K562 (cell line): ENCODE results near the gene EXOC3L2. TPM values are rescaled to one million over a fixed set of nuclear protein-coding genes. Genes with fewer than 3 reads are reported as not detected.

Experiments
- ATAC-seq: fragments of 200-7000 bp; cut with Tn5 transposase; 3 replicates; pipeline ENCODE4 v1.9.1; 2020; ENCODE audit warnings: moderate library complexity
- BruUV-seq: library from RNA; stranded (reverse); fragments of 400-500 nt; replicated peaks from 2 replicates; lab custom pipeline; 2021; lab: Mats Ljungman, UMichigan
- CTCF ChIA-PET: fragments of 300-600 bp; formaldehyde crosslinking; extraction: SDS; loops from one replicate; lab custom pipeline; 2021; ENCODE audit warnings: low intra/inter-chr PET ratio; lab: Yijun Ruan, JAX
- POLR2A ChIA-PET: fragments of 300-600, 350-650 bp; sonication (Branson Sonifier 250); formaldehyde crosslinking; extraction: SDS; loops from one replicate; lab custom pipeline; 2021; ENCODE audit warnings: antibody characterized with exemption, inconsistent platforms; lab: Yijun Ruan, JAX
- DNase-seq, 4 experiments: peaks; one replicate each; pipeline versions ENCODE4 v3.0.0 to v3.0.0-alpha.2; 2011 to 2018; ENCODE audit warnings: low spot score in 3 of 4, mixed read lengths in 3 of 4; ENCODE audit errors: extremely low read depth in 1 of 4
- FAIRE-seq: peaks from 2 replicates; lab custom pipeline; 2011; peaks lifted over from hg19 to GRCh38; lab: Jason Lieb, UNC
- H2AFZ ChIP-seq: 2 replicates; pipeline ENCODE4 v1.6.0; 2011; ENCODE audit warnings: low read depth, low read length, control low read depth, inconsistent platforms
- H3K27ac ChIP-seq: fragments of 200-600 bp; 3 replicates; pipeline ENCODE4 v1.8.0; 2011; ENCODE audit warnings: low read depth, mild to moderate bottlenecking, control low read depth, inconsistent platforms, low read length, moderate library complexity, mixed read lengths; ENCODE audit errors: extremely low read depth
- H3K27me3 ChIP-seq, 2 experiments: fragments of 300-600 bp in 1 of 2; 2 replicates in 1 of 2; 3 replicates in 1 of 2; pipeline versions ENCODE4 v1.6.0 to v1.8.0; 2011; ENCODE audit warnings: inconsistent platforms in 2 of 2, low read length in 2 of 2, mild to moderate bottlenecking in 1 of 2, mixed read lengths in 1 of 2, moderate library complexity in 1 of 2; ENCODE audit not compliant: control insufficient read depth in 2 of 2, insufficient read depth in 2 of 2
- H3K36me3 ChIP-seq: fragments of 300-600 bp; 3 replicates; pipeline ENCODE4 v1.8.0; 2011; ENCODE audit warnings: mild to moderate bottlenecking, low read length, inconsistent platforms; ENCODE audit not compliant: control insufficient read depth, insufficient read depth
- H3K4me1 ChIP-seq, 2 experiments: fragments of 200-600 bp in 1 of 2; replicated peaks in 1 of 2; 2 replicates in 1 of 2; 3 replicates in 1 of 2; pipeline versions ENCODE4 v1.5.1 to v1.8.0; 2011; ENCODE audit warnings: inconsistent platforms in 2 of 2, low read length in 2 of 2, mild to moderate bottlenecking in 1 of 2, mixed read lengths in 1 of 2, moderate library complexity in 1 of 2; ENCODE audit not compliant: control insufficient read depth in 2 of 2, insufficient read depth in 2 of 2
- H3K4me2 ChIP-seq: 2 replicates; pipeline ENCODE4 v1.6.1; 2011; ENCODE audit warnings: low read length, control low read depth, inconsistent platforms, mixed read lengths; ENCODE audit not compliant: insufficient read depth
- H3K4me3 ChIP-seq: fragments of 200-600 bp; sonication (generic), shearing (Covaris generic); 2 replicates; pipeline ENCODE4 v1.5.1; 2016; ENCODE audit warnings: control low read depth, inconsistent platforms
- H3K79me2 ChIP-seq: fragments of 200-600 bp; 3 replicates; pipeline ENCODE4 v1.8.0; 2011; ENCODE audit warnings: low read length, inconsistent platforms; ENCODE audit not compliant: control insufficient read depth, insufficient read depth
- H3K9ac ChIP-seq, 2 experiments: 2 replicates each; pipeline versions ENCODE4 v1.6.0 to v1.6.1; 2011; ENCODE audit warnings: low read depth in 2 of 2, low read length in 2 of 2, control low read depth in 1 of 2, inconsistent platforms in 1 of 2, mild to moderate bottlenecking in 1 of 2, mixed read lengths in 1 of 2; ENCODE audit not compliant: insufficient read depth in 1 of 2
- H3K9me1 ChIP-seq: one replicate; pipeline ENCODE4 v1.6.0; 2011; ENCODE audit warnings: inconsistent platforms, mild to moderate bottlenecking, low read length, moderate library complexity; ENCODE audit not compliant: control insufficient read depth, insufficient read depth
- H3K9me3 ChIP-seq: replicated peaks from 2 replicates; pipeline ENCODE4 v1.5.1; 2011; ENCODE audit warnings: low read depth, low read length, inconsistent platforms; ENCODE audit not compliant: control insufficient read depth, insufficient read depth
- H4K20me1 ChIP-seq: replicated peaks from 2 replicates; pipeline ENCODE4 v1.6.1; 2011; ENCODE audit warnings: low read length, inconsistent platforms, mixed read lengths; ENCODE audit not compliant: control insufficient read depth, insufficient read depth
- ATF1 ChIP-seq, 2 experiments: fragments of 450-650 bp in 1 of 2; IDR thresholded peaks; 2 replicates each; pipeline ENCODE4 v1.6.1; 2016; ENCODE audit warnings: missing compliant biosample characterization in 1 of 2, missing genetic modification characterization in 1 of 2
- CBFB ChIP-seq: sonication (generic); formaldehyde crosslinking; IDR thresholded peaks from 2 replicates; pipeline ENCODE4 v1.4.0; 2020; ENCODE audit warnings: mild to moderate bottlenecking, missing genetic modification reagents
- CBX3 ChIP-seq, 2 experiments: IDR thresholded peaks; 1 replicate in 1 of 2; 2 replicates in 1 of 2; pipeline ENCODE4 v1.6.1; 2012; ENCODE audit warnings: inconsistent platforms in 2 of 2, low read length in 2 of 2, borderline replicate concordance in 1 of 2, control low read depth in 1 of 2
- CHCHD3 ChIP-seq: fragments of 250-450 bp; sonication (Bioruptor Pico); IDR thresholded peaks from 2 replicates; pipeline ENCODE4 v2.1.2; 2022; ENCODE audit warnings: mild to moderate bottlenecking
- CTBP1 ChIP-seq: fragments of 450-650 bp; IDR thresholded peaks from 2 replicates; pipeline ENCODE4 v1.6.1; 2016; ENCODE audit warnings: borderline replicate concordance
- DDX20 ChIP-seq: fragments of 450-650 bp; IDR thresholded peaks from 2 replicates; pipeline ENCODE4 v1.6.1; 2016; ENCODE audit warnings: missing genetic modification characterization, low read depth, mild to moderate bottlenecking, missing compliant biosample characterization, moderate library complexity
- E2F4 ChIP-seq: sonication (generic); formaldehyde crosslinking; IDR thresholded peaks from 2 replicates; pipeline ENCODE4 v1.8.0; 2022; ENCODE audit warnings: mild to moderate bottlenecking, low read depth, missing genetic modification reagents
- ELF2 ChIP-seq: fragments of 250-450 bp; sonication (Bioruptor Pico); IDR thresholded peaks from 2 replicates; pipeline ENCODE4 v1.5.0; 2021; ENCODE audit warnings: mild to moderate bottlenecking
- HMG20B ChIP-seq: fragments of 250-450 bp; sonication (Bioruptor Pico); IDR thresholded peaks from 2 replicates; pipeline ENCODE4 v1.5.0; 2021; ENCODE audit warnings: mild to moderate bottlenecking
- HMGN3 ChIP-seq: IDR thresholded peaks from 2 replicates; pipeline ENCODE4 v1.6.1; 2011; ENCODE audit warnings: borderline replicate concordance, low read depth, mild to moderate bottlenecking, mixed read lengths, low read length; ENCODE audit not compliant: insufficient read length; ENCODE audit errors: extremely low read depth
- HSF4 ChIP-seq: fragments of 250-450 bp; sonication (Bioruptor Pico); IDR thresholded peaks from 2 replicates; pipeline ENCODE4 v2.1.2; 2022; ENCODE audit warnings: mild to moderate bottlenecking, moderate library complexity, borderline replicate concordance
- JUND ChIP-seq, 2 experiments: IDR thresholded peaks; 2 replicates in 1 of 2; 3 replicates in 1 of 2; pipeline ENCODE4 v1.6.1; 2011; ENCODE audit warnings: borderline replicate concordance in 2 of 2, low read depth in 2 of 2, low read length in 2 of 2, improper control_type of control experiment in 1 of 2, missing biosample characterization in 1 of 2, missing genetic modification characterization in 1 of 2, missing genetic modification reagents in 1 of 2
- KAT8 ChIP-seq: fragments of 450-650 bp; IDR thresholded peaks from 2 replicates; pipeline ENCODE4 v1.6.1; 2016; ENCODE audit warnings: low read depth, mild to moderate bottlenecking
- KDM1A ChIP-seq, 2 experiments: fragments of 450-650 bp; IDR thresholded peaks; 2 replicates each; pipeline ENCODE4 v1.6.1; 2016; ENCODE audit warnings: mild to moderate bottlenecking in 2 of 2
- NFRKB ChIP-seq: fragments of 450-650 bp; IDR thresholded peaks from 2 replicates; pipeline ENCODE4 v1.6.1; 2016; ENCODE audit warnings: low read depth
- RCOR1 ChIP-seq, 2 experiments: IDR thresholded peaks; 2 replicates each; pipeline ENCODE4 v1.6.1; 2012; ENCODE audit warnings: low read depth in 2 of 2, low read length in 2 of 2, borderline replicate concordance in 1 of 2, improper control_type of control experiment in 1 of 2
- SMAD4 ChIP-seq: fragments of 250-450 bp; sonication (Bioruptor Pico); conservative IDR thresholded peaks from 2 replicates; pipeline ENCODE4 v1.8.0; 2021; ENCODE audit warnings: inconsistent platforms, mild to moderate bottlenecking, moderate library complexity
- SP2 ChIP-seq: IDR thresholded peaks from 2 replicates; pipeline ENCODE4 v1.6.1; 2011; ENCODE audit warnings: mild to moderate bottlenecking, low read depth, low read length, moderate library complexity; ENCODE audit not compliant: poor library complexity, severe bottlenecking; ENCODE audit errors: extremely low read depth
- ZFX ChIP-seq: sonication (generic); formaldehyde crosslinking; IDR thresholded peaks from 2 replicates; pipeline ENCODE4 v1.8.0; 2022; ENCODE audit warnings: mild to moderate bottlenecking, missing genetic modification reagents, moderate library complexity
- ZNF121 ChIP-seq: sonication (generic); formaldehyde crosslinking; conservative IDR thresholded peaks from 2 replicates; pipeline ENCODE4 v1.8.0; 2022; ENCODE audit warnings: missing genetic modification reagents
- ZNF146 ChIP-seq: IDR thresholded peaks from one replicate; pipeline ENCODE4 v1.6.1; 2018; ENCODE audit warnings: missing compliant biosample characterization; ENCODE audit not compliant: unreplicated experiment
- WGBS: fragments of 100-300 bp; shearing (Covaris generic); methylation state at CpG from one replicate; pipeline ENCODE4 v1.1.6; 2016; ENCODE audit warnings: low coverage, mixed read lengths; ENCODE audit not compliant: insufficient coverage; ENCODE audit errors: missing lambda C conversion rate; 5-methylcytosine and 5-hydroxymethylcytosine counted together
- in situ Hi-C: fragments of 300-500 bp; cut with MboI; formaldehyde crosslinking; loops from 4 replicates; pipeline ENCODE4 v1.15.0; 2018; ENCODE audit warnings: inconsistent platforms, mixed read lengths
- intact Hi-C: fragments of 100-400 bp; cut with micrococcal nuclease; formaldehyde crosslinking; loops from 2 replicates; pipeline ENCODE4 v1.14.2; 2022
- polyA plus RNA-seq, 8 experiments: library from polyadenylated mRNA; depleted of rRNA in 4 of 8; stranded (reverse) in 5 of 8; unstranded in 3 of 8; fragments of >200 nt; fragmentation: Nextera tagmentation in 2 of 8; fragmentation: Illumina TruSeq in 1 of 8; extraction: Ambion mirVana in 2 of 8; extraction: Trizol in 1 of 8; gene quantifications; 2 replicates each; pipeline versions ENCODE4 v1.2.1 to v1.2.3, GENCODE V29; 2011 to 2014; ENCODE audit warnings: inconsistent platforms in 1 of 8, missing spikeins in 1 of 8
- total RNA-seq, 7 experiments: library from RNA; depleted of rRNA in 6 of 7; stranded (reverse); fragments of >200 nt in 6 of 7; fragmentation: Illumina TruSeq in 2 of 7; extraction: Trizol in 2 of 7; gene quantifications; 2 replicates each; pipeline versions ENCODE4 v1.2.1 to v1.2.3, GENCODE V29; 2011 to 2021; ENCODE audit warnings: low replicate concordance in 1 of 7
- TF ChIP-seq, protein P1 (sequence below): fragments of 450-650 bp; conservative IDR thresholded peaks from 2 replicates; pipeline ENCODE4 v1.6.1; 2016; ENCODE audit warnings: missing genetic modification characterization, low read depth, mild to moderate bottlenecking, missing compliant biosample characterization, moderate library complexity

Gene EXOC3L2
- total and polyA plus RNA-seq, 9 of the 15 experiments (the other 6 are each of a cell fraction or from before 2014, with no cell fraction given) = 0.31 to 19.0 (median 2.4) TPM

GRCh38 chr19:45262570-45262969 lies 17.4 kb upstream of the EXOC3L2 start:
- WGBS = 50% methylated on average over 6 of the region's 6 CpGs
- H3K27me3 ChIP-seq = no peaks in the 10 kb centered on the region
- peaks cover 3% of the 10 kb centered on the region for H3K9me1 ChIP-seq
- in situ Hi-C loops = no loop called here
- intact Hi-C loops = no loop called here
- H2AFZ ChIP-seq = no peak overlapping the region
- peak overlapping the region in 1 of 2 experiments; percentile 69; a peak in 2 of 4 replicates for H3K9ac ChIP-seq
- ATAC-seq (peak; percentile 52), FAIRE-seq (no peak), DNase-seq (peak in 1 of 4 experiments; percentile 20)
- CTCF ChIA-PET = no interaction called here
- peak overlapping the region; percentile 47 for H3K27ac ChIP-seq
- H3K4me2 ChIP-seq = peak overlapping the region; percentile 16; the same call in 1 of the 2 replicates
- H3K9me3 ChIP-seq = no peaks in the 10 kb centered on the region
- BruUV-seq = no TSS peak
- no peak overlapping the region for H3K4me3 ChIP-seq
- no peaks in the 10 kb centered on the region for H4K20me1 ChIP-seq
- peaks cover 11% of the 10 kb centered on the region; the same call in 1 of the 3 replicates for H3K36me3 ChIP-seq
- POLR2A ChIA-PET = interaction anchor here (0.5 to 1.2 kb wide), 5 partner anchors 9 to 171 kb away, joined by 3 to 4 read pairs (median 3); partner anchors contain the start of genes BLOC1S3 and TRAPPC6A
- H3K79me2 ChIP-seq = no peaks in the 10 kb centered on the region; the same call in 2 of the 3 replicates
- peaks cover 14 to 30% of the 10 kb centered on the region in 2 experiments for H3K4me1 ChIP-seq
- no peak for TF ChIP-seq E2F4 (CRISPR knock-in tag)
- TF ChIP-seq, protein P1, sequence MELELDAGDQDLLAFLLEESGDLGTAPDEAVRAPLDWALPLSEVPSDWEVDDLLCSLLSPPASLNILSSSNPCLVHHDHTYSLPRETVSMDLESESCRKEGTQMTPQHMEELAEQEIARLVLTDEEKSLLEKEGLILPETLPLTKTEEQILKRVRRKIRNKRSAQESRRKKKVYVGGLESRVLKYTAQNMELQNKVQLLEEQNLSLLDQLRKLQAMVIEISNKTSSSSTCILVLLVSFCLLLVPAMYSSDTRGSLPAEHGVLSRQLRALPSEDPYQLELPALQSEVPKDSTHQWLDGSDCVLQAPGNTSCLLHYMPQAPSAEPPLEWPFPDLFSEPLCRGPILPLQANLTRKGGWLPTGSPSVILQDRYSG (tag) = no peak
- no peak for TF ChIP-seq ZFX (CRISPR knock-in tag)
- TF ChIP-seq JUND (IDR thresholded peaks at IDR 0.05; ENCODE audit: borderline replicate concordance, low read depth, low read length) = peak; percentile 63
- TF ChIP-seq JUND (tag; IDR thresholded peaks at IDR 0.05; ENCODE audit: borderline replicate concordance, low read depth, low read length) = peak; percentile 40; the same call in 1 of the 3 replicates
- 0 out of 4 replicates have a peak, but pooled peaks of 1 of the 2 experiments have one; percentile 18 for TF ChIP-seq RCOR1 (IDR thresholded peaks at IDR 0.05; ENCODE audit: borderline replicate concordance in 1 of 2, low read depth in 2 of 2, low read length in 2 of 2)
- TF ChIP-seq CTBP1 = no peak
- TF ChIP-seq SMAD4 = no peak
- TF ChIP-seq SP2 = no peak
- no peak for TF ChIP-seq KAT8
- no peak for TF ChIP-seq CBFB (CRISPR knock-in tag)
- TF ChIP-seq KDM1A (IDR thresholded peaks at IDR 0.05) = peak; percentile 50 to 56; a peak in 3 of 4 replicates
- no peak for TF ChIP-seq HMGN3
- no peak for TF ChIP-seq NFRKB
- TF ChIP-seq ELF2 (CRISPR knock-in tag) = no peak
- no peak for TF ChIP-seq ZNF121 (CRISPR knock-in tag)
- TF ChIP-seq ZNF146 (CRISPR knock-in tag) = no peak
- TF ChIP-seq HMG20B (CRISPR knock-in tag) = no peak
- no peak for TF ChIP-seq HSF4 (CRISPR knock-in tag)
- TF ChIP-seq ATF1 (CRISPR knock-in tag; IDR thresholded peaks at IDR 0.05) = no peak
- peak; percentile 71 for TF ChIP-seq ATF1 (tag; IDR thresholded peaks at IDR 0.05)
- no peak for TF ChIP-seq DDX20 (tag)
- 0 out of 3 replicates have a peak, but pooled peaks of 1 of the 2 experiments have one; percentile 4 for TF ChIP-seq CBX3 (IDR thresholded peaks at IDR 0.05; ENCODE audit: borderline replicate concordance in 1 of 2, low read length in 2 of 2)
- TF ChIP-seq CHCHD3 = no peak
